IMR-90 (cell line): ENCODE measurements around the gene MRTFB. TPM values are rescaled to one million over a fixed set of nuclear protein-coding genes. Genes with fewer than 3 reads are reported as not detected.

Experiments
- ATAC-seq: fragments of 200-7000 bp; cut with Tn5 transposase; 2 replicates; pipeline ENCODE4 v1.9.1; 2020; ENCODE audit warnings: low read depth, mild to moderate bottlenecking, moderate library complexity
- BruUV-seq: library from RNA; stranded (reverse); fragments of 400-500 nt; replicated peaks from 2 replicates; lab custom pipeline; 2021; lab: Mats Ljungman, UMichigan
- CTCF ChIA-PET: fragments of 300-600 bp; formaldehyde crosslinking; extraction: SDS; loops from one replicate; lab custom pipeline; 2021; ENCODE audit warnings: antibody characterized with exemption; lab: Yijun Ruan, JAX
- POLR2A ChIA-PET: fragments of 300-600 bp; sonication (Branson Sonifier 250); formaldehyde crosslinking; loops from one replicate; lab custom pipeline; 2022; ENCODE audit warnings: antibody characterized with exemption; ENCODE audit not compliant: unreplicated experiment; lab: Charles Lee
- DNase-seq: peaks from one replicate; pipeline ENCODE4 v3.0.0; 2013
- H2AFZ ChIP-seq: replicated peaks from 2 replicates; pipeline ENCODE3; 2013; ENCODE audit warnings: low read length, mild to moderate bottlenecking; ENCODE audit not compliant: poor library complexity
- H2AK5ac ChIP-seq: 2 replicates; pipeline ENCODE4 v1.6.1; 2013; ENCODE audit warnings: low read depth, low read length, inconsistent platforms
- H2AK9ac ChIP-seq: replicated peaks from 2 replicates; pipeline ENCODE3; 2013; ENCODE audit warnings: mild to moderate bottlenecking, low read depth, low read length, moderate library complexity; ENCODE audit not compliant: poor library complexity
- H2BK120ac ChIP-seq: 2 replicates; pipeline ENCODE4 v1.6.1; 2013; ENCODE audit warnings: low read depth, low read length, inconsistent platforms
- H2BK15ac ChIP-seq: 3 replicates; pipeline ENCODE4 v1.6.1; 2013; ENCODE audit warnings: low read depth, low read length, inconsistent platforms
- H2BK20ac ChIP-seq: 2 replicates; pipeline ENCODE4 v1.6.1; 2013; ENCODE audit warnings: low read depth, mild to moderate bottlenecking, inconsistent platforms, low read length, moderate library complexity
- H2BK5ac ChIP-seq: 2 replicates; pipeline ENCODE4 v1.6.1; 2013; ENCODE audit warnings: mild to moderate bottlenecking, low read depth, low read length, inconsistent platforms; ENCODE audit not compliant: poor library complexity, severe bottlenecking
- H3K14ac ChIP-seq: replicated peaks from 2 replicates; pipeline ENCODE4 v1.6.1; 2013; ENCODE audit warnings: low read depth, low read length, inconsistent platforms
- H3K18ac ChIP-seq: 2 replicates; pipeline ENCODE4 v1.6.1; 2013; ENCODE audit warnings: low read depth, low read length, control low read depth
- H3K23ac ChIP-seq: 2 replicates; pipeline ENCODE4 v1.6.1; 2013; ENCODE audit warnings: low read depth, low read length, inconsistent platforms
- H3K27ac ChIP-seq: 2 replicates; pipeline ENCODE4 v1.5.1; 2013; ENCODE audit warnings: mild to moderate bottlenecking, control low read depth, low read length; ENCODE audit not compliant: insufficient read depth
- H3K27me3 ChIP-seq: 2 replicates; pipeline ENCODE4 v1.6.1; 2013; ENCODE audit warnings: low read length; ENCODE audit not compliant: control insufficient read depth, insufficient read depth
- H3K36me3 ChIP-seq: 2 replicates; pipeline ENCODE4 v1.6.1; 2013; ENCODE audit warnings: low read length, mixed read lengths; ENCODE audit not compliant: control insufficient read depth, insufficient read depth
- H3K4ac ChIP-seq: 2 replicates; pipeline ENCODE4 v1.6.1; 2013; ENCODE audit warnings: low read depth, low read length, inconsistent platforms
- H3K4me1 ChIP-seq: 2 replicates; pipeline ENCODE4 v1.6.1; 2013; ENCODE audit warnings: low read length, mixed read lengths; ENCODE audit not compliant: control insufficient read depth, insufficient read depth
- H3K4me2 ChIP-seq: 2 replicates; pipeline ENCODE4 v1.6.1; 2013; ENCODE audit warnings: low read depth, mild to moderate bottlenecking, control low read depth, low read length, moderate library complexity
- H3K4me3 ChIP-seq: 2 replicates; pipeline ENCODE4 v1.5.1; 2013; ENCODE audit warnings: low read depth, mild to moderate bottlenecking, control low read depth, low read length, moderate library complexity; ENCODE audit not compliant: insufficient read depth
- H3K56ac ChIP-seq: 2 replicates; pipeline ENCODE4 v1.6.1; 2013; ENCODE audit warnings: low read length, inconsistent platforms; ENCODE audit not compliant: insufficient read depth; ENCODE audit errors: extremely low read depth
- H3K79me1 ChIP-seq, 2 experiments: 2 replicates each; pipeline ENCODE4 v1.6.1; 2013; ENCODE audit warnings: low read length in 2 of 2, inconsistent platforms in 1 of 2, low read depth in 1 of 2
- H3K9ac ChIP-seq: 2 replicates; pipeline ENCODE4 v1.6.1; 2013; ENCODE audit warnings: low read depth, low read length, control low read depth
- H3K9me1 ChIP-seq: 2 replicates; pipeline ENCODE4 v1.6.1; 2013; ENCODE audit warnings: low read length, inconsistent platforms; ENCODE audit not compliant: insufficient read depth
- H3K9me3 ChIP-seq: 2 replicates; pipeline ENCODE4 v1.6.1; 2013; ENCODE audit warnings: low read length; ENCODE audit not compliant: control insufficient read depth, insufficient read depth
- H4K20me1 ChIP-seq: 2 replicates; pipeline ENCODE4 v1.6.1; 2013; ENCODE audit warnings: low read length, inconsistent platforms; ENCODE audit not compliant: insufficient read depth
- H4K5ac ChIP-seq: 2 replicates; pipeline ENCODE4 v1.6.1; 2013; ENCODE audit warnings: mild to moderate bottlenecking, low read depth, low read length, control low read depth
- H4K8ac ChIP-seq, 2 experiments: 2 replicates each; pipeline ENCODE4 v1.6.1; 2013; ENCODE audit warnings: low read depth in 2 of 2, low read length in 2 of 2, control low read depth in 1 of 2, inconsistent platforms in 1 of 2
- H4K91ac ChIP-seq: 2 replicates; pipeline ENCODE4 v1.6.1; 2013; ENCODE audit warnings: low read depth, low read length, inconsistent platforms; ENCODE audit not compliant: insufficient read depth
- CHD1 ChIP-seq: IDR thresholded peaks from 2 replicates; pipeline ENCODE4 v1.6.1; 2012; ENCODE audit warnings: low read depth, low read length, improper control_type of control experiment
- CTCF ChIP-seq: conservative IDR thresholded peaks from 2 replicates; pipeline ENCODE4 v1.5.1; 2012; ENCODE audit warnings: mild to moderate bottlenecking, low read depth, low read length, improper control_type of control experiment
- NFE2L2 ChIP-seq: fragments of 150-350 bp; IDR thresholded peaks from 2 replicates; pipeline ENCODE4 v1.6.1; 2016; ENCODE audit warnings: low read depth, mild to moderate bottlenecking, low read length
- WGBS, 2 experiments: methylation state at CpG; one replicate each; pipeline versions ENCODE4 v1.1.5 to v1.1.7; 2013; ENCODE audit warnings: missing lambda C conversion rate in 2 of 2; ENCODE audit not compliant: insufficient read length in 1 of 2; ENCODE audit errors: extremely low coverage in 2 of 2; 5-methylcytosine and 5-hydroxymethylcytosine counted together
- dilution Hi-C: fragments of 300-500 bp; cut with HindIII; formaldehyde crosslinking; loops from one replicate; pipeline ENCODE4 v1.14.3; 2018; ENCODE audit warnings: low sequenced_read_pairs; ENCODE audit not compliant: unreplicated experiment
- in situ Hi-C: fragments of 300-500 bp; cut with MboI; formaldehyde crosslinking; loops from 3 replicates; pipeline ENCODE4 v1.14.3; 2019; ENCODE audit warnings: low sequenced_read_pairs, inconsistent platforms, mixed read lengths
- intact Hi-C: fragments of 100-400 bp; cut with micrococcal nuclease; formaldehyde crosslinking; loops from 2 replicates; pipeline ENCODE4 v1.10.0; 2022
- polyA plus RNA-seq, 3 experiments: library from polyadenylated mRNA; depleted of rRNA; stranded (reverse); fragments of >200 nt; gene quantifications; 2 replicates each; pipeline ENCODE4 v1.2.3, GENCODE V29; 2012; ENCODE audit warnings: low replicate concordance in 1 of 3
- total RNA-seq: library from RNA; depleted of rRNA; stranded (reverse); fragments of >200 nt; gene quantifications from 2 replicates; pipeline ENCODE4 v1.2.3, GENCODE V29; 2012

MRTFB gene
- total and polyA plus RNA-seq, 2 of the 4 experiments (the other 2 are of a cell fraction), result 4.4 to 5.4 TPM

- Histone ChIP-seq H3K4ac (no peak overlapping the region), H3K14ac (no peak overlapping the region), H3K9ac (no peak overlapping the region), H4K91ac (no peak overlapping the region), H3K27ac (no peak overlapping the region), H2AFZ (no peak overlapping the region), H3K36me3 (no peaks in the 10 kb centered on the region), H4K5ac (no peak overlapping the region), H3K4me2 (no peak overlapping the region), H3K27me3 (no peaks in the 10 kb centered on the region), H2AK9ac (no peak overlapping the region), H2AK5ac (no peak overlapping the region), H2BK5ac (no peak overlapping the region), H3K9me1 (no peaks in the 10 kb centered on the region), H3K4me1 (no peaks in the 10 kb centered on the region), H3K18ac (no peak overlapping the region), H3K79me1 (peaks cover 2 to 15% of the 10 kb centered on the region in 2 experiments; a peak in 3 of 4 replicates), H3K9me3 (no peaks in the 10 kb centered on the region), H3K4me3 (no peak overlapping the region), H2BK15ac (no peak overlapping the region), H4K8ac (no peak overlapping the region), H4K20me1 (0 out of 2 replicates have a peak, but pooled peaks cover 3% of the 10 kb centered on the region), H2BK20ac (no peak overlapping the region), H3K56ac (no peak overlapping the region), H3K23ac (no peak overlapping the region), H2BK120ac (no peak overlapping the region)
- TF ChIP-seq NFE2L2, result no peak
- TF ChIP-seq CHD1, result no peak
- no peak for TF ChIP-seq CTCF
- intact Hi-C loops (no loop called here), dilution Hi-C loops (no loop called here), in situ Hi-C loops (no loop called here)
- ATAC-seq (no peak), DNase-seq (no peak)
- 50% methylated on average over 1 of the region's 5 CpGs; no CpG with 5 or more reads in 1 of the 2 experiments for WGBS, 2 experiments
- no TSS peak for BruUV-seq
- ChIA-PET CTCF (no interaction called here), POLR2A (no interaction called here)
These were observed 54.0 kb downstream of the MRTFB start for GRCh38 chr16:14125000-14125681.
